K562 (cell line): ENCODE results near the gene CUL5. TPM values are rescaled to one million over a fixed set of nuclear protein-coding genes. Genes with fewer than 3 reads are reported as not detected.

Source experiments
- CHD1 ChIP-seq: fragments of 200-600 bp; sonication (generic); IDR thresholded peaks from one replicate; pipeline ENCODE4 v1.6.1; 2012; ENCODE audit warnings: mild to moderate bottlenecking, moderate library complexity, low read length, inconsistent platforms
- EP400 ChIP-seq: fragments of 450-650 bp; IDR thresholded peaks from 2 replicates; pipeline ENCODE4 v1.6.1; 2017; ENCODE audit warnings: antibody characterized with exemption, mild to moderate bottlenecking, moderate library complexity
- GABPB1 ChIP-seq: sonication (generic); formaldehyde crosslinking; IDR thresholded peaks from 2 replicates; pipeline ENCODE4 v1.8.0; 2022; ENCODE audit warnings: mild to moderate bottlenecking, missing genetic modification reagents
- GATA2 ChIP-seq: sonication (generic); formaldehyde crosslinking; IDR thresholded peaks from 2 replicates; pipeline ENCODE4 v1.4.0; 2020; ENCODE audit warnings: mild to moderate bottlenecking, missing genetic modification reagents
- HMGXB4 ChIP-seq: sonication (generic); formaldehyde crosslinking; IDR thresholded peaks from 2 replicates; pipeline ENCODE4 v1.8.1; 2023; ENCODE audit warnings: mild to moderate bottlenecking, missing genetic modification reagents
- HNRNPH1 ChIP-seq: fragments of 200-400 bp; formaldehyde crosslinking; optimal IDR thresholded peaks from 2 replicates; pipeline ENCODE3; 2017; ENCODE audit warnings: low read depth, mild to moderate bottlenecking, low read length, moderate library complexity
- KDM1A ChIP-seq, 2 experiments: fragments of 450-650 bp; IDR thresholded peaks; 2 replicates each; pipeline ENCODE4 v1.6.1; 2016; ENCODE audit warnings: mild to moderate bottlenecking in 2 of 2
- MIER1 ChIP-seq: fragments of 450-650 bp; IDR thresholded peaks from 2 replicates; pipeline ENCODE4 v1.6.1; 2016; ENCODE audit warnings: antibody characterized with exemption, mild to moderate bottlenecking, low read depth
- MTF1 ChIP-seq: fragments of 250-450 bp; sonication (Bioruptor Pico); IDR thresholded peaks from 2 replicates; pipeline ENCODE4 v1.9.0; 2021; ENCODE audit warnings: moderate library complexity, mild to moderate bottlenecking, inconsistent platforms, borderline replicate concordance
- NR1H2 ChIP-seq: sonication (generic); formaldehyde crosslinking; IDR thresholded peaks from 2 replicates; pipeline ENCODE4 v1.4.0; 2020; ENCODE audit warnings: mild to moderate bottlenecking, missing genetic modification reagents
- NR2C2 ChIP-seq, 2 experiments: fragments of 200-800 bp in 1 of 2; sonication (Bioruptor generic) in 1 of 2; sonication (generic) in 1 of 2; formaldehyde crosslinking in 1 of 2; IDR thresholded peaks; 2 replicates each; pipeline versions ENCODE4 v1.6.1 to v1.8.0; 2016 to 2022; ENCODE audit warnings: mild to moderate bottlenecking in 1 of 2, missing compliant biosample characterization in 1 of 2, missing genetic modification characterization in 1 of 2, missing genetic modification reagents in 1 of 2
- POLR2A ChIP-seq: fragments of 450-650 bp; conservative IDR thresholded peaks from 2 replicates; pipeline ENCODE4 v1.6.1; 2016
- RAD51 ChIP-seq: fragments of 450-650 bp; IDR thresholded peaks from 2 replicates; pipeline ENCODE4 v1.7.1; 2016; ENCODE audit warnings: low read depth, mild to moderate bottlenecking, borderline replicate concordance
- RFX7 ChIP-seq: fragments of 250-450 bp; sonication (Bioruptor Pico); IDR thresholded peaks from 2 replicates; pipeline ENCODE4 v1.5.1; 2021; ENCODE audit warnings: mild to moderate bottlenecking
- SIX5 ChIP-seq, 2 experiments: IDR thresholded peaks; 2 replicates each; pipeline ENCODE4 v1.6.1; 2011; ENCODE audit warnings: low read length in 2 of 2, borderline replicate concordance in 1 of 2, low read depth in 1 of 2, mild to moderate bottlenecking in 1 of 2, moderate library complexity in 1 of 2; ENCODE audit not compliant: insufficient read depth in 1 of 2
- SLC30A9 ChIP-seq: fragments of 250-450 bp; sonication (Bioruptor Pico); IDR thresholded peaks from 2 replicates; pipeline ENCODE4 v1.8.0; 2022; ENCODE audit warnings: mild to moderate bottlenecking, moderate library complexity
- SNRNP70 ChIP-seq: fragments of 200-400 bp; formaldehyde crosslinking; optimal IDR thresholded peaks from 2 replicates; pipeline ENCODE3; 2017; ENCODE audit warnings: low read depth, low read length
- TAF9B ChIP-seq: fragments of 450-650 bp; IDR thresholded peaks from 2 replicates; pipeline ENCODE4 v1.6.1; 2018; ENCODE audit warnings: mild to moderate bottlenecking; ENCODE audit not compliant: partially characterized antibody
- ZKSCAN1 ChIP-seq: fragments of 150-350 bp; IDR thresholded peaks from 2 replicates; pipeline ENCODE4 v1.6.1; 2016; ENCODE audit warnings: low read depth, low read length
- ZNF197 ChIP-seq: fragments of 200-800 bp; sonication (Bioruptor generic); IDR thresholded peaks from 2 replicates; pipeline ENCODE4 v1.6.1; 2016; ENCODE audit warnings: low read depth, missing genetic modification characterization, missing compliant biosample characterization
- ZNF212 ChIP-seq: fragments of 450-650 bp; formaldehyde crosslinking; IDR thresholded peaks from 2 replicates; pipeline ENCODE4 v1.4.0; 2020; ENCODE audit warnings: mild to moderate bottlenecking
- ZNF24 ChIP-seq: fragments of 450-650 bp; IDR thresholded peaks from 2 replicates; pipeline ENCODE4 v1.6.1; 2016
- ZNF511 ChIP-seq: sonication (generic); formaldehyde crosslinking; IDR thresholded peaks from 2 replicates; pipeline ENCODE4 v1.8.0; 2022; ENCODE audit warnings: mild to moderate bottlenecking, missing genetic modification reagents
- ZNF639 ChIP-seq, 2 experiments: fragments of 200-800 bp in 1 of 2; sonication (Bioruptor generic) in 1 of 2; sonication (generic) in 1 of 2; formaldehyde crosslinking in 1 of 2; IDR thresholded peaks in 1 of 2; conservative IDR thresholded peaks in 1 of 2; 2 replicates each; pipeline versions ENCODE4 v1.5.0 to v1.6.1; 2016 to 2020; ENCODE audit warnings: missing compliant biosample characterization in 1 of 2, missing genetic modification characterization in 1 of 2, missing genetic modification reagents in 1 of 2
- ZNF696 ChIP-seq: fragments of 250-450 bp; sonication (Bioruptor Pico); conservative IDR thresholded peaks from 2 replicates; pipeline ENCODE4 v1.4.0; 2020; ENCODE audit warnings: mild to moderate bottlenecking, moderate library complexity
- ZNF780A ChIP-seq: fragments of 250-450 bp; sonication (Bioruptor Pico); IDR thresholded peaks from 2 replicates; pipeline ENCODE4 v1.5.0; 2021; ENCODE audit warnings: mild to moderate bottlenecking
- polyA plus RNA-seq, 8 experiments: library from polyadenylated mRNA; depleted of rRNA in 4 of 8; stranded (reverse) in 5 of 8; unstranded in 3 of 8; fragments of >200 nt; fragmentation: Nextera tagmentation in 2 of 8; fragmentation: Illumina TruSeq in 1 of 8; extraction: Ambion mirVana in 2 of 8; extraction: Trizol in 1 of 8; gene quantifications; 2 replicates each; pipeline versions ENCODE4 v1.2.1 to v1.2.3, GENCODE V29; 2011 to 2014; ENCODE audit warnings: inconsistent platforms in 1 of 8, missing spikeins in 1 of 8
- total RNA-seq, 7 experiments: library from RNA; depleted of rRNA in 6 of 7; stranded (reverse); fragments of >200 nt in 6 of 7; fragmentation: Illumina TruSeq in 2 of 7; extraction: Trizol in 2 of 7; gene quantifications; 2 replicates each; pipeline versions ENCODE4 v1.2.1 to v1.2.3, GENCODE V29; 2011 to 2021; ENCODE audit warnings: low replicate concordance in 1 of 7

Gene CUL5
- total and polyA plus RNA-seq, 9 of the 15 experiments (the other 6 are each of a cell fraction or from before 2014, with no cell fraction given): 14.3 to 45.9 (median 23.0) TPM

GRCh38 chr11:108008656-108009496 is at the start of gene CUL5 (continued):
- TF ChIP-seq RFX7 (CRISPR knock-in tag): no peak
- peak; percentile 42 for TF ChIP-seq ZNF24
- peak; percentile 59; the same call in 1 of the 2 replicates for TF ChIP-seq ZNF197 (CRISPR knock-in tag)
- TF ChIP-seq KDM1A (IDR thresholded peaks at IDR 0.05): no peak
- no peak for TF ChIP-seq HNRNPH1
- no peak for TF ChIP-seq CHD1
- peak; percentile 87; the same call in 1 of the 2 replicates for TF ChIP-seq NR1H2 (CRISPR knock-in tag)
- TF ChIP-seq NR2C2 (CRISPR knock-in tag; IDR thresholded peaks at IDR 0.05): peak; percentile 77; the same call in 1 of the 2 replicates
- TF ChIP-seq NR2C2 (tag; IDR thresholded peaks at IDR 0.05): peak; percentile 63; the same call in 1 of the 2 replicates
- TF ChIP-seq SLC30A9 (CRISPR knock-in tag): no peak
- peak; percentile 99 for TF ChIP-seq HMGXB4
- TF ChIP-seq ZNF696: no peak
- peak; percentile 98 for TF ChIP-seq ZNF511 (CRISPR knock-in tag)
- peak; percentile 99 for TF ChIP-seq RAD51
- TF ChIP-seq POLR2A: peak; percentile 94
- TF ChIP-seq MIER1: no peak
- no peak for TF ChIP-seq GATA2
- 0 out of 2 replicates have a peak, but pooled peaks have one; percentile 40 for TF ChIP-seq MTF1 (CRISPR knock-in tag)
- TF ChIP-seq EP400: peak; percentile 97
- peak in 1 of 2 experiments; percentile 83; a peak in 2 of 4 replicates for TF ChIP-seq ZNF639 (CRISPR knock-in tag; conservative IDR thresholded peaks at IDR 0.05 in 1 of 2, IDR thresholded peaks at IDR 0.05 in 1 of 2)
- TF ChIP-seq ZKSCAN1: no peak; the same call in 1 of the 2 replicates
- peak; percentile 85 for TF ChIP-seq GABPB1
- TF ChIP-seq ZNF212 (CRISPR knock-in tag): no peak
- TF ChIP-seq ZNF780A (CRISPR knock-in tag): no peak
- TF ChIP-seq TAF9B: peak; percentile 78
- TF ChIP-seq SIX5 (IDR thresholded peaks at IDR 0.05; ENCODE audit: borderline replicate concordance in 1 of 2, insufficient read depth in 1 of 2, low read depth in 1 of 2, low read length in 2 of 2): no peak
- no peak for TF ChIP-seq SNRNP70
